RKO (cell line): ENCODE results near the gene ATP5F1E.
A peak's percentile ranks its signal among the peaks of the same experiment; 100 is the strongest.

Experiments
- DNase-seq: peaks from one replicate; pipeline ENCODE4 v3.0.0-alpha.2; 2016; ENCODE audit warnings: low spot score

ATP5F1E gene

GRCh38 chr20:59005523-59006166 lies 26.5 kb downstream of the ATP5F1E start:
- DNase-seq: no peak

- no peak for DNase-seq
Measured at GRCh38 chr20:59004763-59005522, 27.2 kb downstream of the ATP5F1E start.

GRCh38 chr20:59004493-59004762 lies 27.7 kb downstream of the ATP5F1E start:
- no peak for DNase-seq

- no peak for DNase-seq
Measured at GRCh38 chr20:59003836-59004492, 28.2 kb downstream of the ATP5F1E start.

- DNase-seq: no peak
Measured at GRCh38 chr20:59002874-59003399, 29.2 kb downstream of the ATP5F1E start.

- no peak for DNase-seq
Measured at GRCh38 chr20:59002388-59002787, 29.7 kb downstream of the ATP5F1E start.

- DNase-seq: no peak
Measured at GRCh38 chr20:59001449-59002171, 30.5 kb downstream of the ATP5F1E start.

- no peak for DNase-seq
Measured at GRCh38 chr20:59001068-59001448, 31.1 kb downstream of the ATP5F1E start.

GRCh38 chr20:59000326-59000725 lies 31.8 kb downstream of the ATP5F1E start:
- DNase-seq: no peak

GRCh38 chr20:58998656-58999055 lies 33.5 kb downstream of the ATP5F1E start:
- DNase-seq: no peak

GRCh38 chr20:58997141-58997770 lies 34.9 kb downstream of the ATP5F1E start:
- DNase-seq: no peak

GRCh38 chr20:58996226-58996611 lies 35.9 kb downstream of the ATP5F1E start:
- DNase-seq: no peak

- DNase-seq: peak; percentile 29
Measured at GRCh38 chr20:58995461-58996225, 36.5 kb downstream of the ATP5F1E start.

GRCh38 chr20:58994390-58995159 lies 37.6 kb downstream of the ATP5F1E start:
- no peak for DNase-seq

GRCh38 chr20:58993332-58994248 lies 38.5 kb downstream of the ATP5F1E start:
- DNase-seq: no peak

GRCh38 chr20:58992911-58993310 lies 39.2 kb downstream of the ATP5F1E start:
- no peak for DNase-seq

GRCh38 chr20:58991715-58992114 lies 40.4 kb downstream of the ATP5F1E start:
- DNase-seq: no peak

GRCh38 chr20:58990651-58991445 lies 41.3 kb downstream of the ATP5F1E start:
- DNase-seq: no peak

- DNase-seq: no peak
Measured at GRCh38 chr20:58989196-58989595, 42.9 kb downstream of the ATP5F1E start.
